Measurements from ENCODE around the gene RAB27A. TPM values are rescaled to one million over a fixed set of nuclear protein-coding genes. Genes with fewer than 3 reads are reported as not detected.

RAB27A gene
- total RNA-seq, 1 experiment from 2014 or later = 4.3 TPM

Other genes starting within 250 kb of the RAB27A start
- 173 and 262 TPM in 2 replicates for gene RSL24D1, start 92.9 kb downstream of the RAB27A start, total RNA-seq (2014; rRNA removed; shearing (Covaris generic); ENCODE audit: low replicate concordance)
- 23.3 and 50.0 TPM in 2 replicates for gene PIGBOS1, start 29.3 kb upstream of the RAB27A start, total RNA-seq (2014; rRNA removed; shearing (Covaris generic); ENCODE audit: low replicate concordance)
- 11.2 and 12.8 TPM in 2 replicates for gene PIGB, start 29.4 kb upstream of the RAB27A start, total RNA-seq (2014; rRNA removed; shearing (Covaris generic); ENCODE audit: low replicate concordance)
- 13.8 and 19.6 TPM in 2 replicates for gene CCPG1, start 118.5 kb upstream of the RAB27A start, total RNA-seq (2014; rRNA removed; shearing (Covaris generic); ENCODE audit: low replicate concordance)
- 3.7 TPM in 1 of 2 replicates, not detected in the other for gene PIERCE2, start 118.7 kb upstream of the RAB27A start, total RNA-seq (2014; rRNA removed; shearing (Covaris generic); ENCODE audit: low replicate concordance)
- gene DNAAF4, start 218.4 kb upstream of the RAB27A start, total RNA-seq (2014; rRNA removed; shearing (Covaris generic); ENCODE audit: low replicate concordance) = 1.9 and 2.3 TPM in 2 replicates